Stimulated activated CD8-positive, alpha-beta memory T cell treated with anti-CD3 and anti-CD28 coated beads, Interleukin-15, amount 100 ng/mL, for 4 hours (primary cell): ENCODE measurements around the gene DTX4.

Experiments
- DNase-seq, 2 donors: peaks; one replicate each; pipeline ENCODE4 v3.0.0-alpha.2; 2020; ENCODE audit warnings: low read depth in 2 of 2

The DTX4 gene

GRCh38 chr11:59219836-59220235, 47.9 kb downstream of the DTX4 start:
- DNase-seq: no peak

GRCh38 chr11:59221441-59221840, 49.5 kb downstream of the DTX4 start:
- no peak for DNase-seq

GRCh38 chr11:59222464-59223060, 50.6 kb downstream of the DTX4 start:
- DNase-seq: no peak

GRCh38 chr11:59223177-59223576, 51.2 kb downstream of the DTX4 start:
- DNase-seq: no peak

GRCh38 chr11:59223611-59224010, 51.7 kb downstream of the DTX4 start:
- no peak for DNase-seq

GRCh38 chr11:59224351-59224928, 52.5 kb downstream of the DTX4 start:
- no peak for DNase-seq

GRCh38 chr11:59225017-59225416, 53.1 kb downstream of the DTX4 start:
- DNase-seq: no peak

GRCh38 chr11:59226396-59226795, 54.5 kb downstream of the DTX4 start:
- no peak for DNase-seq

GRCh38 chr11:59240322-59240721, 68.4 kb downstream of the DTX4 start:
- no peak for DNase-seq

- DNase-seq: no peak
These were observed 71.7 kb downstream of the DTX4 start for GRCh38 chr11:59243633-59244032.

GRCh38 chr11:59247531-59248227, 75.7 kb downstream of the DTX4 start:
- no peak for DNase-seq

GRCh38 chr11:59249535-59249934, 77.6 kb downstream of the DTX4 start:
- no peak for DNase-seq

GRCh38 chr11:59253001-59253400, 81.1 kb downstream of the DTX4 start:
- DNase-seq: no peak

- DNase-seq: no peak
These were observed 82.4 kb downstream of the DTX4 start for GRCh38 chr11:59254286-59254685.

GRCh38 chr11:59255281-59255680, 83.3 kb downstream of the DTX4 start:
- DNase-seq: no peak
